Tibial nerve (tissue), 4 donors: Measurements from ENCODE around the gene GPR15LG.

ENCODE experiments used
- EP300 ChIP-seq, 2 donors: sonication (generic); formaldehyde crosslinking; IDR thresholded peaks; one replicate each; pipeline ENCODE4 v1.6.1; 2017; ENCODE audit warnings: antibody characterized with exemption in 2 of 2, mild to moderate bottlenecking in 1 of 2
- POLR2A ChIP-seq, 2 donors: fragments of 450-650 bp; IDR thresholded peaks; one replicate each; pipeline ENCODE4 v1.6.1; 2017; ENCODE audit warnings: antibody characterized with exemption in 2 of 2, mild to moderate bottlenecking in 2 of 2, moderate library complexity in 2 of 2
- TF ChIP-seq, protein P1 (sequence below), 5 experiments: fragments of 200-600 bp in 3 of 5; fragments of 450-650 bp in 2 of 5; sonication (generic) in 3 of 5; IDR thresholded peaks; one replicate each; pipeline ENCODE4 v1.5.1; 2016 to 2019; ENCODE audit warnings: antibody characterized with exemption in 5 of 5, mild to moderate bottlenecking in 3 of 5, moderate library complexity in 2 of 5

DNA sequence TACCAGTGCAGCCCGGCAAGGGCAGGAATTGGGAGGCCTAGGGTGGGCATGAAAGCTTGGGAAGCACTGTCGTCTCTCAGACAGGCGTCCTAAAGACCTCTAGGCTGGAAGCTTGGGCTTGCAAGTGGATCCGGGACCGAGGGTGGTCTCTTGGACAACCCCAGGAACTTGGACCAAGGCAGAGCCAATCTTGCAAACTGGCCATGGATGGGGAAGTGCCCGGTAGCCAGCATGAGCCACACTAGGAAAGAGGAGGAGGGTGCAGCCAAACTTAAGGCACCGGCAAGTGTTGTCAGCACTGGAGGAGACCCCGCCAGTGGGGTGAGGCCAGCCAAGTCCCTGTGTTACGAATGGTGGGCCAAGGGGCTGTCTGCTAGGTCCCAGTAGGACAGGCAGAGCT lies 43.2 kb downstream of the GPR15LG start:
- TF ChIP-seq, protein P1, sequence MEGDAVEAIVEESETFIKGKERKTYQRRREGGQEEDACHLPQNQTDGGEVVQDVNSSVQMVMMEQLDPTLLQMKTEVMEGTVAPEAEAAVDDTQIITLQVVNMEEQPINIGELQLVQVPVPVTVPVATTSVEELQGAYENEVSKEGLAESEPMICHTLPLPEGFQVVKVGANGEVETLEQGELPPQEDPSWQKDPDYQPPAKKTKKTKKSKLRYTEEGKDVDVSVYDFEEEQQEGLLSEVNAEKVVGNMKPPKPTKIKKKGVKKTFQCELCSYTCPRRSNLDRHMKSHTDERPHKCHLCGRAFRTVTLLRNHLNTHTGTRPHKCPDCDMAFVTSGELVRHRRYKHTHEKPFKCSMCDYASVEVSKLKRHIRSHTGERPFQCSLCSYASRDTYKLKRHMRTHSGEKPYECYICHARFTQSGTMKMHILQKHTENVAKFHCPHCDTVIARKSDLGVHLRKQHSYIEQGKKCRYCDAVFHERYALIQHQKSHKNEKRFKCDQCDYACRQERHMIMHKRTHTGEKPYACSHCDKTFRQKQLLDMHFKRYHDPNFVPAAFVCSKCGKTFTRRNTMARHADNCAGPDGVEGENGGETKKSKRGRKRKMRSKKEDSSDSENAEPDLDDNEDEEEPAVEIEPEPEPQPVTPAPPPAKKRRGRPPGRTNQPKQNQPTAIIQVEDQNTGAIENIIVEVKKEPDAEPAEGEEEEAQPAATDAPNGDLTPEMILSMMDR (IDR thresholded peaks at IDR 0.05): no peak
- no peak for TF ChIP-seq EP300 (IDR thresholded peaks at IDR 0.05)
- no peak for TF ChIP-seq POLR2A (IDR thresholded peaks at IDR 0.05)
